GM19023 (cell line): Measurements from ENCODE around the gene EPM2A.

Experiments
- ATAC-seq: cut with Tn5 transposase; IDR thresholded peaks from one replicate; pipeline ENCODE4 v1.9.1; 2021; ENCODE audit warnings: mild to moderate bottlenecking, moderate library complexity; ENCODE audit not compliant: unreplicated experiment

The EPM2A gene

GRCh38 chr6:145608850-145609249 lies 126.5 kb downstream of the EPM2A start:
- no peak for ATAC-seq

DNA sequence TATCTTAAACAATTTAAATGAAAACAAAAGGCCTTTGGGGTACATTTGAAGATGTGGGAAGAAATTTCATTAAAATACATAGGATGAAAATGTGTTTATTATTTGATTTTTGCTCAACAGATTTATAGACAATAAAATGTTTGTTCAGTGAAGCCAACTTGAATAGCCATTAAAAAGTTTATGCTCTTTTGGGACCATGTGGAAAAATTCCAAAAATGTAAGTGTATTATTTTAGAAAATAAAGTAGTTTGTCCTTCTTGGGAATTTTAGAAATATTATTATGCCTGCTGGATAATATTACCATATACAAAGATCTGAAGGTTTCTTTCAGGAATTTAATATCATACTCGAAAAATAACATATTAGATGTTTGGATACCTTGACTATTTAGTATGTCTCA lies 131.3 kb downstream of the EPM2A start:
- no peak for ATAC-seq

- no peak for ATAC-seq
Measured at GRCh38 chr6:145603424-145603833, 131.9 kb downstream of the EPM2A start.

- ATAC-seq, result no peak
Measured at GRCh38 chr6:145602726-145603326, 132.5 kb downstream of the EPM2A start.

DNA sequence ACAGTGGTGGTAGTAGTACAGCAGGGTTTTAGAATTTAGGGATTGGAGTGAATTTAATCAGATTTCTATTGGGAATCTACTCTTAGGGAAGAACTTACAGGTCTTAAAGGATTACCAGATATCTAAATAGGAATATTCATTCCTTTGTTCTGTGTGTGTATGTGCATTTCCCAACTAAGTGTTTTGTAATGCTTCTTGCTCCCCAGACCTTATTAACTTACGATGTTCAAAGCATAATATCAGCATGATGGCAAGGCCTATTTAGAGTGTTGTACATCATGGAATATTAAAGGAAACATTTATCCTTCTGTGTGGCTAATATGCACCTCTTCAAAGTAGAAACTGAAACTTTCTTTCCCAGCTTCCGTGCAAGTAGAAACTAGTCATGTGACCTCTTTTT lies 133.9 kb downstream of the EPM2A start:
- no peak for ATAC-seq

DNA sequence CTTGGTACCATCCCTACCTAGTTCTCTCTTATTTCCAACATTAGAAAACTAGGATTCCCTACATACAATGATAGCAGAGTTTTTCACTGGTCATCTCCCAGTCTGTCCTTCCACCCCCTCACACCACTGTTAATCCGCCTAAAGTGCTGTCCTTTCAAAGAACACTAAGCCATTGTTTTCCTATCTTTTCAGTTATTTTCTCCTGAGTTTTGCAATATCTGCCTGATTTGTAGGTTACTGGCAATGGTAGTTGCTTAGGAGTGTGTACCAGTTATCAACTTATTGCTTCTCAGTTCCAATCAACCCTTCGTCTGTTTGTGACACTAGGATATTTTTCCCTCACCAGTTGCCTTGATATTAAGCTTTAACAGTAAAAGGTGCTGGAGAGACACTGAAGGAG lies 135.0 kb downstream of the EPM2A start:
- no peak for ATAC-seq

- ATAC-seq, result no peak
Measured at GRCh38 chr6:145588981-145589380, 146.3 kb downstream of the EPM2A start.

- no peak for ATAC-seq
Measured at GRCh38 chr6:145587334-145587733, 148.0 kb downstream of the EPM2A start.

DNA sequence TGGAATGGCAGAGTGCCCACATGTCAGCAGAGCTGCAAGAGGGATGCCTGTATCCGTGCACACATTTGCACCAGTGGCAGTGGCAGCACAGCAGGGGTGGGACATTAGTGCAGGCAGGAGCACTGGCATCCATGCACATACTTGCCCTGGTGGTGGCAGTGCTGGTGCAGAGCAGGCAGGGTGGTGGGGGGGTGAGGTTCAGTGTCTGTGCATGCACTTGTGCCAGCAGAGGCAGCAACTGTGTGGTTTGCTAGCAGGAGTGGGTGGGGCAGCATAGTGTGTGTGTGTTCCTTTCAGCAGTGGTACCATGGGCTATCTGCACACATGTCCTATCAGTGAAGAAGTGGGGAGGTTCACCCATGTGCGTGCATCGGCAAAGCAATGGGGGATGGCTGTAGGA lies 151.6 kb downstream of the EPM2A start:
- ATAC-seq, result no peak
